ENCODE results near the gene HNMT.
"Not testable (repeated sequence)": the region's sequence is repeated elsewhere in the genome, so short reads cannot be mapped to it uniquely, and the experiment has no call there.

The HNMT gene

DNA sequence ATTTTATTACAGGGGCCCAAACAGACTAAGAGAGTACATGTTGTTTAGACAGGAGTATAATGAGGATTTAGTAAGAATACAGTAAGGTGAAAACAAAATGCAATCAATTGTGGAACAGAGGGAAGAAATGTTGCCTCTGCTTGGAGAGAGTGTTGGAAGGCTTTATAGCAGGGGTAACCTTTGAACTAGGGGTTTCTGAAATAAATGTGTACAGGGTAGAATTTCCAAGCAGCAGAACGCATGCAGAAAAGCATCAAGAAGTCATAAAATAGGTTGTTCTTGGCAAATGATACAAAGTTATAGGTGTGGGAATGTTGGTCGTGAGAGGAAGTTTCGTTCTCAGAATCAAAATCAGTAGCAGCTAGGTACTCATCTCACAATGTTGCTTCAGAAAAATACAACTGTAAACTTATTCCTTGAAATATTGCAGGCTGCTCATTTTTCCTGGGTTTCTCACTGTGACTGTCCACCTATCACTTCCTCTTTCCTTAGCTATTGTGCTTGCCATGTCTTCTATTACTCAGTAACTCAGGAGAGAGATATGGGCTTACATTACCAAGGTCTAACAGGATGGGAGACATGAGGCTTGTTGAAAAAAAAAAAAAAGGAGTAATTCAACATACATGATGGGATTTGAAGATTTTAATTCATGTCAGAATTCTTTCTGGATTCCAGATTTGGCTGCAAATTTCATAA lies 17.1 kb upstream of the HNMT start:
- no peak for DNase-seq

DNA sequence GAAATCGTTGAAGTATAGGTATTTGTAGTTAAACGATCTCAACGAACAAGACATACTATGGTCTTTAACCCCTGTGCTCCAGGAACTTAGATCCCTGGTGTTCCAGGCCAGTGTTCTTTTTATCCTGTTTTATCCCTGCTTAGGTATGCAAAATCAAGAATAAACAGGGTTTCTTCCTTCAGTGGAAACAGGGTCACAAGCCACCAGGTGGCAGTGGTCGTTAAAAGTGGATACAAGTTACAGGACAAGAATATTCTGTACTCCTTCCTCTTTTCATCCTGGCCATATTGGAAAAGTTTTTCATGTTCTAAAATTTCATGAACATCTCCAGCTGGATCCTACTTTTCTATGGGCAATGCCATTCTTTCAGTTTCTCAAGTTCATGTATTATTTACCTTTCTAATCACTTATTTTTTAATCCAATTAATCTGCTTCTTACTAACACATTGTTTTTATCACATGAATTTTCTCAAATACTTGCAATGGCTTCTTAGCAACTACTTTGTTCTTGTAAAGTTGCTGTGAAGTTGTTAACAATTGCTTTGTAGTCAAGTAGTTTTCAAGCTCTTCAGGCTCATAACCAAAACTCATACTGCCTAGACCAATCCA lies 16.4 kb upstream of the HNMT start:
- DNase-seq, result no peak

DNA sequence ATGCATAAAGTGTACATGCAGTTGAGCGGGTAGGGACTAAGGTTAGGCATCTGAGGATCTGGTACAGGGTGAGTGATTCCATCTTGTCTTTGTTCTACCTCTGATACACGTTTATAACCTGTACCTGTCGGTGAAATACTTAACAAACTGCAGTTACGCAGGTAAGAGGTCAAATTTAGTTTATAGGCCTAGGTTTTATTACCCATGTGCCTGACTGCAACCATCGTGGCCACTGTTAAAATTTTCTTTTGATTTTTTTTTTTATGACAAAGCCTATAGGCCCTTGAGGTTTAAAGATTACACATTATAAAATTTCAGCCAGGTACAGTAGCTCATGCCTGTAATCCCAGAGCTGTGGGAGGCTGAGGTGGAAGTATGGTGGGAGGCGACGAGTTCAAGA lies 15.4 kb upstream of the HNMT start:
- no peak for DNase-seq

GRCh38 chr2:137950238-137950637 lies 14.0 kb upstream of the HNMT start:
- no peak for DNase-seq

DNA sequence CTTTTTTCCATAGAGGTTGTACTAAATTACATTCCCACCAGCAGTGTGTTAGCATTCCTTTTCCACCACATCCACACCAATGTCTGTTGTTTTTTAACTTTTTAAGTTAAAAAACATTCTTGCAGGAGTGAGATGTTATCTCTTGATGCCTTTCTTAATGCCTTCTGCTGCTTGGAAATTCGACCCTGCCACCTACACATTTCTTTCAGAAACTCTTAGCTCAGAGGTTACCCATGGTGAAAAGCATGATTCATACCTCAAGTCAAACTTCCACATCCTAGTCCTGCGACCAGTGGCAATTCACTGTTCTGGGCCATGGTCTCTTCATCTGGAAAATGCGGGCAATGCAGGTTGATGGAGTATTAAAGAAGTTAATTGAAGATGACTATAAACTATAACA lies 12.7 kb upstream of the HNMT start:
- no peak for DNase-seq

GRCh38 chr2:137952586-137953129 lies 11.6 kb upstream of the HNMT start:
- no peak for DNase-seq

GRCh38 chr2:137955536-137955935 lies 8.7 kb upstream of the HNMT start:
- DNase-seq, result no peak

DNA sequence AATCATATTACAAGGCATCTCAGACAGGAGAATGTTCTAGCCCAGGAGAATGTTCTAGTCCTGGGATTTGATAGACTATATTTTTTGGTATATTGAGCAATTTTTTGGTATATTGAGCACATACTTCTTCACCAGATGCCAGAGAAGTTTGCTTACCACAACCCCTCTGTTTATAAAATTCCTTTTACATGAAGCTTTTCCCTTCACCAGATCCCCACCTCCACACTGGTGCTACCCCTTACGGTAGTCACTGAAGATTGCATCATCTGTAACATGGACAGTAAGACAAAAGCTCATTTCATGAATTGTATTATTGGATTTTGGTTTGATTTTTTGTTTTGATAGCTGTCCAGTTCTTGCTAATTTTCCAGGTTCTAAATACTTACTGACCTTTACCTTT lies 7.2 kb upstream of the HNMT start:
- no peak for DNase-seq

DNA sequence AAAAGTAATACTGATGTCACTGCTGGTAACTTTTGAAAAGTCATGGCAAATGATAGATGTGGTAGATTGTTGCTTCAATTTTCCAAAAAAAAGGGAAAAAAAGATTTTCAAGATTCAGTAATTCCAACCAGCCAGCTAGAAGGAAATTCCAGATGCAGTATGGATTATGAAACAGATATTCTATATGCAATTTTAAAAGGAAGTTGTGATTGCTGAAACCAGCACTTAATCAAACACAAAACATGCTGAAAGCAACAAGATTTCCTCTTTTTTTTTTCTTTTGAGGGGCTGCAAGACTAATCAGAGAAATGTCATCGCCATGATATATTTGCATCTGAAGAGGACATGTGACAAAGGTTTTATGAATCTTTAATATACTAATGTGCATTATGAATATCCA lies 5.1 kb upstream of the HNMT start:
- DNase-seq, result no peak

DNA sequence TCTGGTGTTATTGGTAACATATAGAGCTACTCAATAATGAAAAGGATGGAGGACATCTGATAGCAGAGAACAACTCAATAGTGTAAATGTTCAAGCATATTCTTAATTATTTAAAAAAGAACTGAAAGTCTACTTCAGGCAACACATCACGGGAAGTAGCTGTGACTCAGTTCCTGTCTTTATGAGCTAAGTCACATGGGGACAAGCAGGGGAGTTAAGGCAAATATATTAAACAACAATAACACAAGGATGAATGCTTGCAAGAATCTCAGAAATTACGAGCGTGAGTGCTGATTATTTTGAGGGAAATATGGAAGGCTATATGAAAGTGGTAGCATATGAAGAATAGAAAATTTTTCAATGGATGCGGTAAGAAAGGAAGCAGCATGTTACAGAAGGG lies 4.0 kb upstream of the HNMT start:
- DNase-seq, result no peak

- DNase-seq, result no peak
These were observed 2.7 kb upstream of the HNMT start for GRCh38 chr2:137961602-137962001.

DNA sequence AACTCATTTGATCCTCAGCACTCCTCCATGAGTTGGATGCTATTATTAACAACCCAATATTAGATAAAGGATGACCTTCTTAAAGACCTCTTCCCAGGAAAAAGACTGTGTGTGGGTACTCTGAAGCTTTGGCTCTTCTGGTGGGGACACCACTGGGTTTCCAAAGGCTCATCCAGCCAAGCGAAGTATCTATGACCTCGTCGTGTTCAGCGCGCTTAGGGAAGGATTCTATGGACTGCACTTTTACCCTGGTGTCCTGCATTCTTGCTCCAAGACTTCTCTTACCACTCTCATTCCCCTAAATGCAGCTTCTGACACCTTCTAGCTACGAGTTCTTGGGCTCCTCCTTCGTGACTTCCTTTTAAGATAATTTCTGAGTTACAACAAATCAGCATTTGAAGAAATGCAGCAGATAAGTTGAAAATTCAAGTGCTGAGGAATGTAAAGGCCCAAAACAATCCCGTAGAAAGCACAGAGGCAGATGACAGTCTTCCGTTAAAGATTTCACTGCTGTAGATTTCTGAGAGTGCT lies 673 bp upstream of the HNMT start:
- DNase-seq, result no peak

DNA sequence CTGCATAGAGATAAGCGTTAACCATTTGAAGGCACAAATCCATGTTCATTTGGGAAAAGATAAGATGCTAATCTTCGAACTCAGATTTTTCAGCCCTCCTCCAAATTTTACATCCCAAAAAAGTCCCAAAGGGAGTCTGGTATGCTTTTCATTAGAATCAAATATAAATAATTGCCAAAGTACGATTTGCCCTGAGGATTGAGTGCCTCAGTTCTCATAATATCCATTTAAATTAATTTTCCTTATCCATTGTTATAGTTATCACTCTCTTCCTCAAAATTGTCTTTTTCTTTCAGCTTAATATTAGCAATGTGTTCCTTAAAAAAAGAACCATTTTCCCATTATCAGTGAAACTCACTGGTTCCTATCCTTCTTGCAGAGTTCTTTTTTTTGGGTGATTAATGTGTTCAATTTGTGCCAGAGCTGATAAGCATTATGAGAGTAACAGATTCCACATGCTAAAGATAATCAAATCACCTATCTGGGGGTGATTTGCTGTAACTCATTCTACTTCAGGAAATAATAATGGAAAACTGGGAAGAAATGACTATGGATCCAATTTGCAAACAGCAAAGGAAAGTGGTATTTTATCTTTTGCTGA lies 686 bp downstream of the HNMT start:
- DNase-seq, result no peak

- no peak for DNase-seq
These were observed 1.8 kb downstream of the HNMT start for GRCh38 chr2:137966043-137966442.

DNA sequence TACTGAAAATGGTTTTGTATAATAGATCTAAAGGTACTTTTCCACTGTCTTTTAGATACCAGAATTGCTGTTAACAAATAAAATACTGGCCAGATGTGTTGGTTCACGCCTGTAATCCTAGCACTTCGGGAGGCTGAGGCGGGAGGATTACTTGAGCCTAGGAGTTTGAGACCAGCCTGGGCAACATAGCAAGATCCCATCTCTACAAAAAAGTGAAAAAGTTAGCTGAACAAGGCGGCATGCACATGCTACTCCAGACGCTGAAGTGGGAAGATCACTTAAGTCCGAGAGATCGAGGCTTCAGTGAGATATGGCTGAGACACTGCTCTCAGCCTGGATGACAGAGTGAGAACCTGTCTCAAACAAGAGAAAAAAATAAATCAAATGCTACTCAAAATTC lies 2.8 kb downstream of the HNMT start:
- no peak for DNase-seq

DNA sequence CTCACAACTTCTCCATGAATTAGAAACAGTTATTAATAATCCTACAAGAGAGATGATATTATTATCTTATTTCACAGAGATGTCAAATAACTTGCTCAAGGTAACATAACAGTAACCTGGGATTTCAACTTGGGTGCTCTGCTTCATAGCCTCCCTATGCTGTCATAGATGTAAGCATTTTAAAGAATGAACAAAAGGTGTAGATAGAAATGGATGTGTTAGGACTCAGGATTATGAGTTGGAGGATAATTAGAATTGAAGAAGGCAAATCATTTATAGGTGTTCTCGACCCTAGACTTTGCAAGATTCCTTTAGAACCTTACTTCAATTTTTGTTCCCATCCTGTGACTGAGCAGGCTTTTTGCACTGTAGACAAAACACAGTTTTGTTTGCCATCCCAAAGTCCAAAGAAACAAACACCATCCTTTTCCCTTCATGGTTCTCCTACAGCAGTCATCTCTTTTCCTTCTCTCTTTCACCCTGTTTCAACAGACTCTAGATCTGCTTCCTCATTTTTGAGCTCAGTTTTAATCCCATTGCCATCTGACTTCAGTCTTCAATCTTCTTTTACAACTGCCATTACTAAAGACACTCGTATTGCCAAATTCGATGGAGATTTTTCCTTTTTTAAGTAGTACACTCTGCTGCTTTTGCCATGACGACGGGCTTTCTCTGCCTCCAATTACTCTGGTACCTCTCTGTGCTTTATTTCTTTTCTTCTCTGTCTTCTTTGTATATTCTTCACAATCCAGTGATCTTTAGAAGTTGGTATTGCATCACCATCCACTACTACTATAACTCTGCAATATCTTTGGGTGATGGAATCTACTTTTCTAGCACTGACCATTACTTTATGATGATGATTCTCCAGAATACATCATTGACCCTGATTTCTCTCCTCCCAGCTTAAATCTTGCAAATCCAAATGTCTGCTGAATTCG lies 4.5 kb downstream of the HNMT start:
- no peak for DNase-seq

DNA sequence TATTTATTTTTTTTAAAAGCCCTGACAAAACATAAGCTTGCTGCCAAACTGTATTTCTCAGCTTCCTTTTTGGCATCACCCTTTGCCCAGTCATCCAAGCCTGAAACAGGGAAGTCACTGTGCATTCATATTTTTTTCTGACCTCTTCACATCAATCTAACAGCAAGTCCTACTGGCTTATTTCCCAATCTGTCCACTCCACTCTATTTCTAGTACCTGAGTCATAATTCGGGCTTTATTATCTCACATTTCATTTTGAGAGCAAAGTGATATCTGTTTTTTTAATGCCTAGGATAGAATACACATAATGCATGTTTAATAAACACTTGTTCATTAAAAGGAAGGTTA lies 5.1 kb downstream of the HNMT start:
- DNase-seq, result no peak

DNA sequence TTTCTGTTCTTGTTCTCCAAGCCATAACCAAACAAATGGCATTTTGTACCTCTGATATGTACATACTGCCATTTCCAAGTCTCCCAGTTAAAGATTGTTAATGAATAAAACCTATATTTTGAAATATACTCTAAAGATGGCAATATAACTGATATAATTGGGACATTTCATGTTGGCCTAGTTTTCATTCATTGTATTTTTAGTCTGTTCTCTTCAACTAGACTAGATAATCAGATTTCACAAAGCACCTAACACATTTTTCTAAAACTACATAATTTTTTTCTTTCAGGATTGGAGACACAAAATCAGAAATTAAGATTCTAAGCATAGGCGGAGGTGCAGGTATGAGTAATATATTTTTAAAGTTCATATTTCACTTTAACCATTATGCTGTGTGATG lies 5.6 kb downstream of the HNMT start:
- no peak for DNase-seq

GRCh38 chr2:137971259-137971658 lies 7.0 kb downstream of the HNMT start:
- not testable (repeated sequence) for DNase-seq

DNA sequence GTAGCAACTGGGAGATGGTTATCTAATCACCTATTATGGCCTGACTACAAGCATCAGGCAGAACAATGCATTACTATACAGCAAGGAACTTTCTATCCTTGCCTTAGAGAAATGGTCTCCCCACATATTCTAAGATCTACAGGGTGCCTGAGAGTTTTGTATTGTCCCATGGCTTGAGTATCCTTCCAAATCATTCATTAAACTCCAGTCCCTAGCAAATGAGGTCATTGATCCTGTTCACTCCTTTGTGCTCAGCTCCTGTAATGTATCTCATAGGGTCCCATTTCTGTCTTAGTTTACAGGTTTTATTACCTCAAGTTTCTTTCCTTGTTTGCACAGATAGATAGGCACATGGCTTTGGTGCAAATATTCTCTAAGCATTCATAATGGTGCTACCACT lies 9.0 kb downstream of the HNMT start:
- DNase-seq, result no peak

- DNase-seq, result no peak
These were observed 11.3 kb downstream of the HNMT start for GRCh38 chr2:137975280-137976271.

DNA sequence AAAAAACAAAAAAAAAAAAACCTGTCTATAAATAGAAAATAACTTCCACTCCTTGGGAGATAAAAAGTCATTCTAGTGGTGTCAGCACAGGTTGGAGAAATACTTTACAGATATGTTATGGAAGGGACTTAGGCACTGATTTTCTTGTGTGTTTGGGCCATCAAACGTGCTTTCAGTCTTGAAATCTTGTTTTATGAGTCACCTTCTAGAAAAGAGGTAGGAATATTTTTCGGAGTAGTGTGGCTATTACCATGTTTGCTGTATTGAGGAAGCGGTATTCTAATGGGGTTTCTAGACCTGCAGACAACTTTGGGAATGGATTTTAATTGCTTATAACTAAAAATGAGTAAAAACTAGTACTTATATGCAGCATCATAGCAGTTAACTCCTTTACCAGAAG lies 12.0 kb downstream of the HNMT start:
- DNase-seq, result no peak
